Stimulated activated CD8-positive, alpha-beta memory T cell treated with anti-CD3 and anti-CD28 coated beads, Interleukin-4, amount 100 ng/mL, for 24 hours (primary cell): ENCODE measurements around the gene SERPINA5.
A peak's percentile ranks its signal among the peaks of the same experiment; 100 is the strongest.

Source experiments
- DNase-seq: peaks from one replicate; pipeline ENCODE4 v3.0.0-alpha.2; 2020; ENCODE audit warnings: low read depth

Gene SERPINA5

GRCh38 chr14:94581127-94581999 lies at the start of gene SERPINA5:
SERPINA5 (plus strand) TSS chr14:94581426; CDS start chr14:94587363, 5,937 bp downstream.
- DNase-seq = no peak

- DNase-seq = no peak
Observed at GRCh38 chr14:94532447-94532846, 48.8 kb upstream of the SERPINA5 start.

- no peak for DNase-seq
Observed at GRCh38 chr14:94535506-94535905, 45.7 kb upstream of the SERPINA5 start.

- DNase-seq = no peak
Observed at GRCh38 chr14:94536836-94537235, 44.4 kb upstream of the SERPINA5 start.

- no peak for DNase-seq
Observed at GRCh38 chr14:94538070-94538740, 43.0 kb upstream of the SERPINA5 start.

GRCh38 chr14:94539181-94539580 lies 42.0 kb upstream of the SERPINA5 start:
- no peak for DNase-seq

GRCh38 chr14:94540031-94540794 lies 41.0 kb upstream of the SERPINA5 start:
- DNase-seq = no peak

- no peak for DNase-seq
Observed at GRCh38 chr14:94541234-94541975, 39.8 kb upstream of the SERPINA5 start.

GRCh38 chr14:94542111-94542810 lies 39.0 kb upstream of the SERPINA5 start:
- no peak for DNase-seq

GRCh38 chr14:94542811-94543440 lies 38.3 kb upstream of the SERPINA5 start:
- no peak for DNase-seq

GRCh38 chr14:94543449-94544124 lies 37.6 kb upstream of the SERPINA5 start:
- no peak for DNase-seq

GRCh38 chr14:94544726-94545125 lies 36.5 kb upstream of the SERPINA5 start:
- no peak for DNase-seq

GRCh38 chr14:94545131-94545841 lies 35.9 kb upstream of the SERPINA5 start:
- DNase-seq = no peak

GRCh38 chr14:94547151-94547680 lies 34.0 kb upstream of the SERPINA5 start:
- DNase-seq = no peak

- DNase-seq = no peak
Observed at GRCh38 chr14:94547726-94548125, 33.5 kb upstream of the SERPINA5 start.

- DNase-seq = no peak
Observed at GRCh38 chr14:94548131-94548998, 32.9 kb upstream of the SERPINA5 start.

GRCh38 chr14:94548999-94549985 lies 31.9 kb upstream of the SERPINA5 start:
- DNase-seq = peak; percentile 37
